ENCODE measurements around the gene LDLRAP1. TPM values are rescaled to one million over a fixed set of nuclear protein-coding genes. Genes with fewer than 3 reads are reported as not detected.

LDLRAP1 gene
- total and polyA plus RNA-seq, 9 of the 15 experiments (the other 6 are each of a cell fraction or from before 2014, with no cell fraction given), result 0.56 to 29.6 (median 16.2) TPM

GRCh38 chr1:25593861-25594260 is 50.5 kb downstream of the LDLRAP1 start (continued):
- TF ChIP-seq FOXK2 (conservative IDR thresholded peaks at IDR 0.05 in 1 of 2, IDR thresholded peaks at IDR 0.05 in 1 of 2; ENCODE audit: low read depth in 2 of 2), result no peak
- TF ChIP-seq ZNF507 (tag; conservative IDR thresholded peaks at IDR 0.05), result no peak

- no peak overlapping the region for H3K4me2 ChIP-seq (ENCODE audit: insufficient read depth, low read length)
- no peaks in the 10 kb centered on the region for H3K36me3 ChIP-seq (ENCODE audit: control insufficient read depth, insufficient read depth, low read length)
- H3K79me2 ChIP-seq (ENCODE audit: control insufficient read depth, insufficient read depth, low read length), result no peaks in the 10 kb centered on the region
- H3K27ac ChIP-seq (ENCODE audit: extremely low read depth, low read depth, low read length), result no peak overlapping the region
- peaks cover 0 to 3% of the 10 kb centered on the region in 2 experiments; a peak in 1 of 5 replicates for H3K4me1 ChIP-seq (replicated peaks in 1 of 2; ENCODE audit: control insufficient read depth in 2 of 2, insufficient read depth in 2 of 2, low read length in 2 of 2)
- H4K20me1 ChIP-seq (replicated peaks; ENCODE audit: control insufficient read depth, insufficient read depth, low read length), result no peaks in the 10 kb centered on the region
- intact Hi-C loops (cut with micrococcal nuclease), result no loop called here
- H2AFZ ChIP-seq (ENCODE audit: low read depth, low read length), result no peak overlapping the region
- TF ChIP-seq HDAC1 (IDR thresholded peaks at IDR 0.05), result 0 out of 4 replicates have a peak, but pooled peaks of 1 of the 2 experiments have one; percentile 12
- peak; percentile 9 for TF ChIP-seq CREBBP (IDR thresholded peaks at IDR 0.05; ENCODE audit: low read depth, low read length)
- TF ChIP-seq RUNX1 (IDR thresholded peaks at IDR 0.05; ENCODE audit: low read depth), result no peak
- H3K4me3 ChIP-seq, result no peak overlapping the region
- POLR2A ChIA-PET, result no interaction called here
- H3K9me3 ChIP-seq (replicated peaks; ENCODE audit: control insufficient read depth, insufficient read depth, low read depth, low read length), result no peaks in the 10 kb centered on the region
- CTCF ChIA-PET (ENCODE audit: low intra/inter-chr PET ratio), result no interaction called here
- FAIRE-seq (no peak), ATAC-seq (no peak), DNase-seq (ENCODE audit: extremely low read depth in 1 of 4, low spot score in 3 of 4) (no peak)
- in situ Hi-C loops (cut with MboI), result no loop called here
- BruUV-seq (replicated peaks), result no TSS peak
- H3K9ac ChIP-seq (ENCODE audit: insufficient read depth in 1 of 2, low read depth in 2 of 2, low read length in 2 of 2), result no peak overlapping the region
- no peaks in the 10 kb centered on the region for H3K9me1 ChIP-seq (ENCODE audit: control insufficient read depth, insufficient read depth, low read length)
- peaks cover 30 to 61% of the 10 kb centered on the region in 2 experiments for H3K27me3 ChIP-seq (ENCODE audit: control insufficient read depth in 2 of 2, insufficient read depth in 2 of 2, low read length in 2 of 2)
- WGBS (ENCODE audit: insufficient coverage, low coverage, missing lambda C conversion rate), result 0% methylated on average over 2 of the region's 2 CpGs
Observed at GRCh38 chr1:25594971-25595370, 51.6 kb downstream of the LDLRAP1 start.

All from K562 (cell line).